Endometrium (tissue), 2 donors: Measurements from ENCODE around the gene HS3ST3A1.
"Not testable (repeated sequence)": the region's sequence is repeated elsewhere in the genome, so short reads cannot be mapped to it uniquely, and the experiment has no call there.

ENCODE experiments used
- FAIRE-seq: peaks from 2 replicates; lab custom pipeline; 2012; peaks lifted over from hg19 to GRCh38; lab: Jason Lieb, UNC
- donor health status: control.
- donor health status: control.

HS3ST3A1 gene

DNA sequence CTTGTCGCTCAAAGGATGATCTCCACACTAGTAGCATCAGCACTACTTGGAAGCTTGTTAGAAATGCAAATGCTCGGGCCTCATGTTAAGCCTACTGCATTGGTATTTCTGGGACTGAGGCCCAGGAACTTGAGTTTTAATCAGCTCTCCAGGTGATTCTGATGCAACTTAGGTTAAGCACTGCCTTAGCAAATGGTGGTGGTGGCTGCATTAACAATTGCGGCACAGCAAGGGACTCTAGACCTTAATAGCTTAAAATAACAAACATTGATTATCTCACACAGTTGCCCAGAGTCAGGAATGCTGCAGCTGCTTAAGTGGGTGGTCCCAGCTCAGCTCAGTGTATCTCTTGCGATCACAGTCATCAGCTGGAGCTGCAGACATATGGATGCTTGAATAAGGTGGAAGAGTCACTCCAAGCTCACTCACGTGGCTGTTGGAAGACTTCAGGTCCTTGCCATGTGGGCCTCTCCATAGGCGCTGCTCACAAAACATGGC, 25.8 kb downstream of the HS3ST3A1 start:
- no peak for FAIRE-seq

- FAIRE-seq = no peak
These were observed 26.3 kb downstream of the HS3ST3A1 start for GRCh38 chr17:13575466-13575865.

DNA sequence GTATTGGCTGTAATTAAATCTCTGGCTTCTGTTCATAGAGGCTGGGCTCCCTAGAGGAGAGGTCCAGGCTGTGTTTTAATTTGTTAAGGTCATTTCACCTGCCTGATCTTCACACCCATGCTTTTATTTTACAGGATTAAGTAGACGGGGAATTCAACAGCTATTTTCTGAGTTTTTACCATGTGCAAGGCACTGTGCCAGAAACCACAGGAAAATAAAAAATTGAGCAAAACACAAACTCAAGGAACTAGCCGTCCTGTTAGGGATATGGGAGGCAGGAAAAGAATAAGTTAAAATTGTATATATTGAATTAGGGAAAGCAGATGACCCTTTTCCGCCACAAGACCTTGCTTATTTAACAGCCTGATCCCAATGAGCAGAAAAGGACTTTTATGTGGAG, 29.1 kb downstream of the HS3ST3A1 start:
- no peak for FAIRE-seq

- no peak for FAIRE-seq
These were observed 32.2 kb downstream of the HS3ST3A1 start for GRCh38 chr17:13569398-13570123.

GRCh38 chr17:13568582-13569397, 32.9 kb downstream of the HS3ST3A1 start:
- no peak for FAIRE-seq

- FAIRE-seq = no peak
These were observed 37.9 kb downstream of the HS3ST3A1 start for GRCh38 chr17:13563866-13564265.

DNA sequence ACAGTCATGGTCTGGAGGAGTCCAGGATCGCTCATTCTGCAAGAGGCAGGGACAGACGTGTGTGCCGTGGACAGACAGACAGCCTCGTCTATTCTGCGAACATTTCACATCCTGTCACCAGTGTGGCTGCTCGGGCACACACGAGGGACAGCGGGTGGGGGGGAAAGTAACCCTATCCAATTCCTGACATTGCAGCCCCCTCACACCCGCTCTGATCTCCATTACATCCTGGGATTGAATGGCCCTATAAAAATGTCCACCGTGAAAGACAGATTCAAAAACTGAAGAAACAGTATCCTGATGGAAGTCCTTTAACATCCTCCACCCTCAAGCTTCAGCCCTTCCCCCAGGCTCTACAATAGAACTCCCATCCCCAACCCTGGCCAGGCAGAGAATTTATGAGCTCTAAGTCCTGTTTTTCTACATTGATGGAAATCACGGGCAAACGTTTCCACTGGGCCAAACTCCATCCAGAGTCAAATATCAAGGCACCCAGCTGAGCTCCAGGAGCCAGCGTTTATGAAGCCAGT, 39.4 kb downstream of the HS3ST3A1 start:
- no peak for FAIRE-seq

GRCh38 chr17:13561606-13562270, 40.0 kb downstream of the HS3ST3A1 start:
- FAIRE-seq = no peak

DNA sequence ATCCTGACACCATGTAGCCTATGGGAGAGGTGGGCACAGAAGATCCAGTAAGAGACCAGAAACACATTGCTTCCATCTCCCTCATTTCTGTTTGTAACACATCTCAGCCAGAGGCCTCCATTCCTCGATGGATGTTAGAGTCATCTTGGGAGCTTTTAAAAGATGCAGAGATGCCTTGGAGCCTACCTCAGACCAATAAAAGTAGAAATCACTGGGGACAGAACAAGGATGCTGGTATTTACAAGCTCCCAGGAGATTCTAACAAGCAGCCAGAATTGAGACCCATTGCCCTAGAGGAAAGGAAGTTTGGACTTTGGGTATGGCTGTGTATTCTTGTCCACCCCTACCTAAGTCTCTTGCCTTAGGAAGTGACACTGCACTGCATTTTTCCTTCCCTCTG, 40.8 kb downstream of the HS3ST3A1 start:
- FAIRE-seq = no peak

GRCh38 chr17:13558588-13558987, 43.1 kb downstream of the HS3ST3A1 start:
- no peak for FAIRE-seq

DNA sequence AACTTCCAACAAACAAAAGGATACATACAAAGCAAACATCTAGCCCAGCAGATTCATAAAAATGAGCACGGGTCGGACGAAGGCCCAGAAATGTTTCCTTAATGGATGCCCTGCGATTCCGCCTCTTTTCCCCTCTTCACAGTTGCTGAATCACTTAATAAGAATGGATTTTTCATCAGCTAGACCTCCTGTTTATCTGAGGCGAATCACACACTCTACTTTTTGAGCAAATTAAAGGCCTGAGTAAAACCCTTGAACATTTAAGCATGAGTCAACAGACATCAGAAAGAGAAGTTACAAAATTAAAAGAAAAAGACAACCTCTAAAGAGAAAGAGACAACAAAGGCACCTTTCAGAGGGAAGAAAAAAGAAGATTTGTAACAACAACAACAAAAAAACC, 44.7 kb downstream of the HS3ST3A1 start:
- FAIRE-seq = no peak

- FAIRE-seq = no peak
These were observed 47.5 kb downstream of the HS3ST3A1 start for GRCh38 chr17:13554231-13554630.

DNA sequence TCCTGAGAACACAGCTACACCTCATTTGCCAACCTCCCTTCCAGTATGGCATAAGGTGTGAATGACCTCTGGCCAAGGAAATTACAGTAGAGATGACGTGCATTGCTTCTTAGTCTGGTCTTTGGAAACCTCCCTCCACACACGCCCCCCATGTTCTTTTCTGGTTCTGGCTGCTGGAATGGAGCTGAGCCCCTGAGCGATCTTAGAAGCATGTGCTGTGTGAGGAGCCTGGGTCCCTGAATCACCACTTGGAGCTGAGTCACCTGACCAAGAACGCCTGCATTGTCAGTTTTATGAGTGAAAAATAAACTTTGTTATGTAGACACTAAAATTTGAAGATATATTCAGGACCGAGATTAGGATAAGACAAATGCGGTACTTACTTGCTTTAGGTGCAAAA, 51.4 kb downstream of the HS3ST3A1 start:
- FAIRE-seq = no peak

DNA sequence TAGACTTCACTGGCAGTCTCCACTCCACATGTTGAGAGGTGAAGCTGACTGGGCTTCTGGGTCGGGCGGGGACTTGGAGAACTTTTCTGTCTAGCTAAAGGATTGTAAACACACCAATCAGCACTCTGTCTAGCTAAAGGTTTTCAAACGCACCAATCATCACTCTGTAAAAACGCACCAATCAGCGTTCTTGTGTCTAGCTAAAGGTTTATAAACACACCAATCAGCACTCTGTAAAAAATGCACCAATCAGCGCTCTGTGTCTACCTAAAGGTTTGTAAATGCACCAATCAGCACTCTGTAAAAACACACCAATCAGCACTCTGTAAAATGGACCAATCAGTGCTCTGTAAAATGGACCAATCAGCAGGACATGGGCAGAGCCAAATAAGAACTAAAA, 53.2 kb downstream of the HS3ST3A1 start:
- FAIRE-seq = not testable (repeated sequence)

DNA sequence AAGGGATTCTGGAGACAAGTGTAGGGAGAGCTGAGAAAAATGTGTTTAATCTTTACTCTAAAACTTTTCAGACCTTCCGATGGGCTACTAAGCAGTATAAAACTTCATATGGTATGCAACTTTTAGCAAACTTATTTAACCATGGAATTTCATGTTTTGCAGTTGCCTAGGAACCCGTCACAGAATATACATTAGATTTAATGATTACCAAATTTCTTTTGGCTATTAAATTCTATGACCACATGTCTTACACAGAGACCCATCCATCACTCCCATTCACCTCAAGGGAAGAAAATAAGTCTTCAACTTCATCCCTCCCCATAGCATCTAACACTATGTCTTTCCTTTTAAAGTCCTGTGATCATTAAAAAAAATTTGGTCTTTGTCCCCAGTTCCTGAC, 54.9 kb downstream of the HS3ST3A1 start:
- FAIRE-seq = no peak

- no peak for FAIRE-seq
These were observed 55.8 kb downstream of the HS3ST3A1 start for GRCh38 chr17:13545941-13546340.

DNA sequence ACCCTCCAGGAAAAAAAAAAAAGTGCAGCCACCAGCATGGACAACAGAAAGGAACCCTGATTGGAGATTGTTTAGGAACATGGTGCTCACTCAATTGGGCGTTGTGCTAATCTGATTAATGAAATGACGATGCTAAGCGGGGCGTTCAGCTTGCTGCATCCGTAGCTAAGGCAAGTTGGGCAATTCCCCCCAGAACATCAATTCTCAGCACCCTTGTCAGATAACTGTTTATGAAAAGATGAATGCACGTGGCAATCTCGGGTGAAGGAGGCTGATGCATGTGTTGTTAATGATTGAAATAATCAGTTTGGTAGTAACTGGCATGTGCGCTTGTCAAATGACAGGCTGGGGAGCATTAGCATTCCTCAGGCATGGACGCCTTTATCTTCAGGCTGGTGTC, 57.0 kb downstream of the HS3ST3A1 start:
- FAIRE-seq = no peak

GRCh38 chr17:13544292-13544691, 57.4 kb downstream of the HS3ST3A1 start:
- FAIRE-seq = no peak

DNA sequence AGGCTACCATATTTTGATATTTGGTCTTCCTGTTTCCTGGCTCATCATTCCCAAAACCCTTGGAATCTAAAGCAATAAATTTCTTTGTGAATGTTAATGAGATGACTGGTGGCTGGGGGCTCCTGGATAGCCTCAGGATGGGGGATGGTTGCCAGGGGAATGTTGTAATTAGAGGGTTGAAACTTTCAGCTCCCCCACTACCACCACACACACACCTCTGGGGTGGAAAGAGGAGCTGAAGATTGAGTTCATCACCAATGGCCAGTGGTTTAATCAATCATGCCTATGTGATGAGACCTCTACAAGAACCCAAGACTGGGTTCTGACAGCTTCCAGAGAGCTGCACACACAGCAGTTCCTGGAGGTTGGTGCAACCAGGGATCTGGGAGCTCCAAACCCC, 59.1 kb downstream of the HS3ST3A1 start:
- no peak for FAIRE-seq

GRCh38 chr17:13541032-13541480, 60.7 kb downstream of the HS3ST3A1 start:
- FAIRE-seq = peak; percentile 70

- no peak for FAIRE-seq
These were observed 61.2 kb downstream of the HS3ST3A1 start for GRCh38 chr17:13540546-13540945.

- no peak for FAIRE-seq
These were observed 62.3 kb downstream of the HS3ST3A1 start for GRCh38 chr17:13539421-13539820.
